HG03196 (cell line): Measurements from ENCODE around the gene CMTM8.

Experiments used
- ATAC-seq: cut with Tn5 transposase; IDR thresholded peaks from one replicate; pipeline ENCODE4 v1.9.1; 2021; ENCODE audit not compliant: unreplicated experiment

Gene CMTM8

GRCh38 chr3:32305361-32305876, 66.9 kb downstream of the CMTM8 start:
- ATAC-seq, result no peak

GRCh38 chr3:32306072-32306471, 67.6 kb downstream of the CMTM8 start:
- no peak for ATAC-seq

- ATAC-seq, result no peak
These were observed 69.1 kb downstream of the CMTM8 start for GRCh38 chr3:32307591-32307990.

- ATAC-seq, result no peak
These were observed 69.9 kb downstream of the CMTM8 start for GRCh38 chr3:32308378-32308777.

GRCh38 chr3:32309654-32310242, 71.3 kb downstream of the CMTM8 start:
- ATAC-seq, result no peak

- no peak for ATAC-seq
These were observed 71.9 kb downstream of the CMTM8 start for GRCh38 chr3:32310336-32310735.

- ATAC-seq, result no peak
These were observed 72.7 kb downstream of the CMTM8 start for GRCh38 chr3:32310918-32311839.

- no peak for ATAC-seq
These were observed 73.8 kb downstream of the CMTM8 start for GRCh38 chr3:32312251-32312650.

GRCh38 chr3:32313169-32313568, 74.7 kb downstream of the CMTM8 start:
- no peak for ATAC-seq

- ATAC-seq, result no peak
These were observed 75.4 kb downstream of the CMTM8 start for GRCh38 chr3:32313723-32314473.

GRCh38 chr3:32315441-32315840, 77.0 kb downstream of the CMTM8 start:
- no peak for ATAC-seq

GRCh38 chr3:32316319-32316718, 77.8 kb downstream of the CMTM8 start:
- ATAC-seq, result no peak

GRCh38 chr3:32316976-32317375, 78.5 kb downstream of the CMTM8 start:
- ATAC-seq, result no peak

- ATAC-seq, result no peak
These were observed 81.1 kb downstream of the CMTM8 start for GRCh38 chr3:32319607-32320006.

GRCh38 chr3:32320080-32320479, 81.6 kb downstream of the CMTM8 start:
- no peak for ATAC-seq

- no peak for ATAC-seq
These were observed 82.8 kb downstream of the CMTM8 start for GRCh38 chr3:32321095-32321790.

- ATAC-seq, result no peak
These were observed 83.8 kb downstream of the CMTM8 start for GRCh38 chr3:32322311-32322710.

- no peak for ATAC-seq
These were observed 85.1 kb downstream of the CMTM8 start for GRCh38 chr3:32323604-32324003.

- no peak for ATAC-seq
These were observed 86.7 kb downstream of the CMTM8 start for GRCh38 chr3:32325201-32325600.

- ATAC-seq, result no peak
These were observed 87.4 kb downstream of the CMTM8 start for GRCh38 chr3:32325927-32326326.

- ATAC-seq, result no peak
These were observed 88.3 kb downstream of the CMTM8 start for GRCh38 chr3:32326795-32327194.
